ENCODE results near the gene ARHGAP30. TPM values are rescaled to one million over a fixed set of nuclear protein-coding genes. Genes with fewer than 3 reads are reported as not detected.

The ARHGAP30 gene
- total and polyA plus RNA-seq, 2 of the 4 experiments (the other 2 are of a cell fraction): 0.02 TPM; not detected in 1

DNA sequence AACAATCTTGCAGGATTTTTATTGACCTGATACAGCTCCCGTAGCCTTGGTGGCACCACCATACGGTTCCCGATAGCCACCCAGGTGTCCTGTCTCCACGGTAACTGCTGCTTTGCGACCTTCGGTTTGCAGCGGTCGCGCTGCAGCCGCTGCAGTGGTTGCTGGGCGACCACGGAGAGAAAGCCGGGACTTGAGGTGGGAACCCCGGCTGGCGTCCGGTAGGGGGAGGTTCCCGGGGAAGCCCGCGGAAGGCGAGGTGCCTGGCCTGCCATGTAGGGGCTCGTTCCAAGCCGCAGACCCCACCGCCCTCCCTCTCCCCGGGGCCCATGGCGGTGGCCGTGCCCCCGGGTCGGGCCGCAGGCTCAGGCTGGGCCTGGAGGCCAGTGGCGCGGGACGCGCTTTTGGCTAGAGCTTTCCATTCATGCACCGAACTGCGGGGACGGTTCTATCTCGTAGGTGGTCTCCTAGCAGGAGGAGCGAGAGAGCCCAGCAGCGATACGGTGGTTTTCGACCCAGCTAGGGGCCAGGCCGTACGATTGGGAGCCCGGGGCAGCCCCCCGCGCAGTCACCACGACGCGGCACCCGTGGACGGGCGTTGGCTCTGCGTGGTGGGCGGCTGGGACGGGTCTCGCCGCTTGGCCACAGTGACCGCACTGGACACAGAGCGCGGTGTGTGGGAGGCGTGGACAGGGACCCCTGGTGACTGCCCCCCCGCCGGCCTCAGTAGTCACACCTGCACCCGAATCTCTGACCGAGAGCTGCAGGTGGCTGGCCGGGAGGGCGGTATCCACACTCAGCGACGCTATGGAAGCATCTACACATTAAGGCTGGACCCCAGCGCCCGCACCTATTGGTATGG is 28.7 kb upstream of the ARHGAP30 start, which contains the start of gene KLHDC9:
Gene KLHDC9, plus strand, starts transcription at position 152 of the 859 bp plus-strand sequence. Its CDS starts 175 bp downstream, at position 327.
- Histone ChIP-seq H4K91ac (ENCODE audit: insufficient read depth, low read depth, low read length) (no peak within 1 kb of the TSS), H3K4ac (ENCODE audit: low read depth, low read length) (0 out of 2 replicates have a peak within 1 kb of the TSS, but pooled peaks have one; percentile 12), H3K56ac (ENCODE audit: extremely low read depth, insufficient read depth, low read length) (no peak within 1 kb of the TSS), H3K27ac (ENCODE audit: insufficient read depth, low read length) (no peak within 1 kb of the TSS), H3K23ac (ENCODE audit: low read depth, low read length) (peak within 1 kb of the TSS; percentile 55; the same call in 1 of the 2 replicates), H3K4me3 (ENCODE audit: insufficient read depth, low read depth, low read length) (peak within 1 kb of the TSS; percentile 43), H4K5ac (ENCODE audit: low read depth, low read length) (no peak within 1 kb of the TSS), H2BK20ac (ENCODE audit: low read depth, low read length) (no peak within 1 kb of the TSS), H3K4me1 (ENCODE audit: control insufficient read depth, insufficient read depth, low read length) (peaks cover 5% of the 10 kb centered on the region; the same call in 1 of the 2 replicates), H2AK9ac (replicated peaks; ENCODE audit: low read depth, low read length, poor library complexity) (peak within 1 kb of the TSS; percentile 68), H3K9ac (ENCODE audit: low read depth, low read length) (peak within 1 kb of the TSS; percentile 27; the same call in 1 of the 2 replicates), H2BK5ac (ENCODE audit: low read depth, low read length, poor library complexity, severe bottlenecking) (no peak within 1 kb of the TSS), H2BK120ac (ENCODE audit: low read depth, low read length) (no peak within 1 kb of the TSS), H3K14ac (replicated peaks; ENCODE audit: low read depth, low read length) (no peak within 1 kb of the TSS), H3K4me2 (ENCODE audit: low read depth, low read length) (peak within 1 kb of the TSS; percentile 95), H3K9me3 (ENCODE audit: control insufficient read depth, insufficient read depth, low read length) (no peaks in the 10 kb centered on the region), H3K36me3 (ENCODE audit: control insufficient read depth, insufficient read depth, low read length) (peaks cover 11% of the 10 kb centered on the region), H2AFZ (replicated peaks; ENCODE audit: low read length, poor library complexity) (peak within 1 kb of the TSS; percentile 85), H4K20me1 (ENCODE audit: insufficient read depth, low read length) (peaks cover 18% of the 10 kb centered on the region), H3K79me1 (ENCODE audit: low read depth in 1 of 2, low read length in 2 of 2) (peaks cover 4 to 10% of the 10 kb centered on the region in 2 experiments; a peak in 2 of 4 replicates), H3K9me1 (ENCODE audit: insufficient read depth, low read length) (no peaks in the 10 kb centered on the region), H3K18ac (ENCODE audit: low read depth, low read length) (no peak within 1 kb of the TSS), H2BK15ac (ENCODE audit: low read depth, low read length) (no peak within 1 kb of the TSS), H2AK5ac (ENCODE audit: low read depth, low read length) (no peak within 1 kb of the TSS), H3K27me3 (ENCODE audit: control insufficient read depth, insufficient read depth, low read length) (no peaks in the 10 kb centered on the region), H4K8ac (ENCODE audit: low read depth in 2 of 2, low read length in 2 of 2) (peak within 1 kb of the TSS in 1 of 2 experiments; percentile 36; a peak in 2 of 4 replicates)
- ChIA-PET POLR2A (ENCODE audit: unreplicated experiment) (interaction anchor here (0.6 kb wide), 1 partner anchor 104 kb away, joined by 3 read pairs; the partner anchor contains the start of gene NDUFS2), CTCF (interaction anchor here (0.6 to 2.7 kb wide), 10 partner anchors 8 to 167 kb away, joined by 3 to 23 read pairs (median 4); partner anchors contain the start of genes USF1 and USP21)
- ATAC-seq (ENCODE audit: low read depth) (peak; percentile 73), DNase-seq (peak; percentile 54)
- intact Hi-C loops (cut with micrococcal nuclease): loop anchor here (1.0 to 5.0 kb wide), 3 partner anchors 57 to 371 kb away; no protein-coding TSS in a partner anchor
- BruUV-seq (replicated peaks): no TSS peak
- in situ Hi-C loops (cut with MboI; ENCODE audit: low sequenced_read_pairs): loop anchor here (5.0 kb wide), 1 partner anchor 101 kb away; no protein-coding TSS in a partner anchor
- 0 out of 2 replicates have a peak, but pooled peaks have one; percentile 1 for TF ChIP-seq SMC3 (IDR thresholded peaks at IDR 0.05; ENCODE audit: low read depth, low read length)
- no peak for TF ChIP-seq NFE2L2 (IDR thresholded peaks at IDR 0.05; ENCODE audit: low read depth, low read length)
- dilution Hi-C loops (cut with HindIII; ENCODE audit: low sequenced_read_pairs, unreplicated experiment): no loop called here
- 8% methylated on average over 21 of the region's 71 CpGs; no CpG with 5 or more reads in 1 of the 2 experiments for WGBS, 2 experiments (ENCODE audit: extremely low coverage in 2 of 2, insufficient read length in 1 of 2)

Data from IMR-90 (cell line).